ENCODE data around the gene ATG13.
A peak's percentile ranks its signal among the peaks of the same experiment; 100 is the strongest.

DNA sequence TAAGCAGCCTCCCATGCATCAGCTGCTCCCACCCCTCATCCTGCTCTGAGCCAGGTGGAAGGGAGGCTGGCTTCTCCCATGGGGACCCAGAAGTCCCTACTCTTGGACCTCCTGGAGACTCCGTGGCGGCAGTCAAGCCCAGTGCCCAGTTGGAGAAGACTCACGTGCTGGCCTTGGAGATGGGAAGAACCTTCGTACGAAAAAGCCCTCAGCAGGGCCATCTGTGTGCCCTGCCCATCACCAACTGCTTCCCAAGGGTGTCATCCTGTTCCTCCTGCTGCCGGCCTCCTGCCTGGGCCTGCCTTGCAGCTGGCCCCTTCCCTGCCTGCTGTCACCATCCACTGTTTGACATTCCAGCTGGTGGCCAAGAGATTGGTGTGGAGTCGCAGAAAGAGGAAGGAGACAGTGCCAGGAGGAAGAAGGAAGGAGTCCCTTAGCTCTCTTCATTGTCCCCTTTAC lies 55.1 kb downstream of the ATG13 start:
- TF ChIP-seq, protein P1, sequence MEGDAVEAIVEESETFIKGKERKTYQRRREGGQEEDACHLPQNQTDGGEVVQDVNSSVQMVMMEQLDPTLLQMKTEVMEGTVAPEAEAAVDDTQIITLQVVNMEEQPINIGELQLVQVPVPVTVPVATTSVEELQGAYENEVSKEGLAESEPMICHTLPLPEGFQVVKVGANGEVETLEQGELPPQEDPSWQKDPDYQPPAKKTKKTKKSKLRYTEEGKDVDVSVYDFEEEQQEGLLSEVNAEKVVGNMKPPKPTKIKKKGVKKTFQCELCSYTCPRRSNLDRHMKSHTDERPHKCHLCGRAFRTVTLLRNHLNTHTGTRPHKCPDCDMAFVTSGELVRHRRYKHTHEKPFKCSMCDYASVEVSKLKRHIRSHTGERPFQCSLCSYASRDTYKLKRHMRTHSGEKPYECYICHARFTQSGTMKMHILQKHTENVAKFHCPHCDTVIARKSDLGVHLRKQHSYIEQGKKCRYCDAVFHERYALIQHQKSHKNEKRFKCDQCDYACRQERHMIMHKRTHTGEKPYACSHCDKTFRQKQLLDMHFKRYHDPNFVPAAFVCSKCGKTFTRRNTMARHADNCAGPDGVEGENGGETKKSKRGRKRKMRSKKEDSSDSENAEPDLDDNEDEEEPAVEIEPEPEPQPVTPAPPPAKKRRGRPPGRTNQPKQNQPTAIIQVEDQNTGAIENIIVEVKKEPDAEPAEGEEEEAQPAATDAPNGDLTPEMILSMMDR (IDR thresholded peaks at IDR 0.05 in 8 of 11, conservative IDR thresholded peaks at IDR 0.05 in 3 of 11) = no peak
- peak in 2 of 3 donors; percentile 25 to 33 for TF ChIP-seq POLR2AphosphoS5 (IDR thresholded peaks at IDR 0.05)

All from spleen (tissue), 7 donors.